CD4-positive, alpha-beta T cell treated with Interleukin-17A for 1 hour (primary cell): ENCODE results near the gene MLX.
"Not testable (repeated sequence)": the region's sequence is repeated elsewhere in the genome, so short reads cannot be mapped to it uniquely, and the experiment has no call there.

Source experiments
- DNase-seq: peaks from one replicate; pipeline ENCODE4 v3.0.0-alpha.2; 2020

MLX gene

DNA sequence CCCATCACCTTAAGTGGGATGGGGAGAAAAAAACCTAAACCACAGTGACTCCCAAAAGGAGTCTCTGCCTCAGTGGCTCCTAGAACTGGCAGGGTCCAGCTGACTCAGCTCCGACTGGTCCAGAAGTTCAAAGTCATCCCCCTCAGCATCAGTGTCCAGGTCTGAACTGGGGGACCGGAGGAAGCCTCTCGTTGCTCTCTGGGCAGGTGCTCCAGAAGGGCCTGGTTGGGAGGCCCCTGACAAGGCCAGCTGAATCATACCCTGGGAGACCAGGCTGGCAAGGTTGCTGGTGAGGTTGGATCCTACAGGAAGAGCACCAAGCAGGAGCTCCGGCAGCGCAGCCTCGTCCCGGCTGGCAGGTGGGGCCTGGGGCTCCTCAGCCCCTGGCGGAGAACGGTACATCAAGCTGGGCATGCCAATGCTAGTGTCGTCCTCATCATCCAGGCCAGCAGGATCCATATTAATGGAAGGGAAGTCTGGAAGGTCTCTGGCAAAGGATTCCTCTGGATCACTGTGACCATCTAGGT is 14.9 kb downstream of the MLX start:
- DNase-seq = no peak

GRCh38 chr17:42584880-42585279 is 18.0 kb downstream of the MLX start:
- DNase-seq = no peak

DNA sequence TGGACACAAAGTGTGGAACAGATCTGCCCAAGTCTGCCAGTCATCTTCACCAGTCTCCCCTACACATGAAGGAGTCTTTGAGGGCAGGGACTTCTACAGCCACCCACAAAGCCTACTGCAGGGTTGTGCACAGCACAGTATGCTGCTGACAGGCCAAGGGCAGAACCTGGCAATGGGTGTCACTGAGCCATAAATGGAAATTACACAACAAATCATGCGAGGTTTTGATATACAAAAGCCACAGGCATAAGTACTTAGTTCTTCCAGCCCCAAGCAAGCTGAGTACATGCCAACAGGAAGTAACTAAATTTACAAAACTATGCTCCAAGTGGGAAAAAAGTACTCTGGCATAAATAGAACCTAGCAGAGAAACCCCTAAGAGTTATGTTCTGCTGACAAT is 18.5 kb downstream of the MLX start:
- no peak for DNase-seq

DNA sequence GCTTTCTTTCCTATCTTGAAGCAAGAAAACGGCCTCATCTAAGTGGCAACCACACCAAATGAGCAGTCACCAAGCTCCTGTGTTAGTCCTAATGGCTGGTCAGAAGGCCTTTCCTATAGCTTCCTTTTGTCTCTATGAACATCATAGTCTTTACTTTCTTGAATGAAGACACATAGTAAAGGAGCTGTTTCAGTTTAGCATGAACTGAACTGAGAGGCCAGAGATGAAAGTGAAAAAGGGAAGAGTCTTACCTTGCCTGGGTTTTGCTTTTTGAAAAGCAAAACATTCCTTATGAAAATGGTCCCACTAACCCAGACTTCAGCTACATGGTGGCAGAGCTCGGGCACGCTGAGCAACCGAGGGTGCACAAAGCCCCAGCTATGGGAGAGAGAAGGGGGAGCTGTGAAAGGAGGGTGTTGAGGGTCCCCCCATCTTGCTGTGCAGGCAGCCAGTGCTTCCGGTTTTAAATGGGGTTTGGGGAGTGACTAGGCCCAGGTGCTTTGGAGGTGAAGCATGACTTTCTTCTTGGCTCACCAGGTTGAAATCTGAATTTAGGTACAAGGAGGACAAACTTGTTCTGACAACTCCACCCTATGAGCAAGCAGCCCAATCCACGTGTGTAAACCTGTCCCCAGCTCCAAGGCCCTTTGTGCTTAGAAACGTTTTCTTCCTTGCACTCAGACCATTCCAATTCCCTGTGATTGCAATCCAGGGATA is 19.8 kb downstream of the MLX start:
- DNase-seq = no peak

DNA sequence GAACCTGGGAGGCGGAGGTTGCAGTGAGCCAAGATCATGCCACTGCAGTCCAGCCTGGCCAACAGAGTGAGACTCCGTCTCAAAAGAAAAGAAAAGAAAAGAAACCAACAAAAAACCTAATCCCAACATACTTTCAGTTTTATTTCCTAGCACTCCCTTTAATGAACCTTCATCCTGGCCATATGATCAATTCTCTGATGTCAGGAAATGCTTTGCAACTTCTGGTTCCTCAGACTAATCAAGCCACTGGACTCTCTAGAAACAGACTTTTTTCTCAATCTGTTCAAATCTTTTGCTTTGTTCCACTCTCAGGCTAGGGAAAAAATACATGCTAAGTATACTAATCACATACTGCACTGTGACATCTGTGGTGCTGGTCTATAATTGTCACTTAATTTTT is 24.0 kb downstream of the MLX start:
- DNase-seq = no peak

DNA sequence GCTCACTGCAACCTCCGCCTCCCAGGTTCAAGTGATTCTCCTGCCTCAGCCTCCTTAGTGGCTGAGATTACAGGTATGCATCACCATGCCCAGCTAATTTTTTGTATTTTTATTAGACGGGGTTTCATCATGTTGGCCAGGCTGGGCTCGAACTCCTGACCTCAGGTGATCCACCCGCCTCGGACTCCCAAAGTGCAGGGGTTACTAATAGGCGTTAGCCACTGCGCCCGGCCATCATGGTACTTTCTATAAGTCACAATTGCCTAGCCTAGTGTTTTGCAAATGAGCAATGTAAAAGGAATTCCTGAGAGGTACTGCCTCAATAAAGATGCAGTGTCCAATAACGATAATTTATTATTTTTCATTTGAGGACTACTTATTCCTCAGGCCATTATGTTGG is 24.5 kb downstream of the MLX start:
- no peak for DNase-seq

GRCh38 chr17:42596386-42596785 is 29.5 kb downstream of the MLX start:
- DNase-seq = no peak

DNA sequence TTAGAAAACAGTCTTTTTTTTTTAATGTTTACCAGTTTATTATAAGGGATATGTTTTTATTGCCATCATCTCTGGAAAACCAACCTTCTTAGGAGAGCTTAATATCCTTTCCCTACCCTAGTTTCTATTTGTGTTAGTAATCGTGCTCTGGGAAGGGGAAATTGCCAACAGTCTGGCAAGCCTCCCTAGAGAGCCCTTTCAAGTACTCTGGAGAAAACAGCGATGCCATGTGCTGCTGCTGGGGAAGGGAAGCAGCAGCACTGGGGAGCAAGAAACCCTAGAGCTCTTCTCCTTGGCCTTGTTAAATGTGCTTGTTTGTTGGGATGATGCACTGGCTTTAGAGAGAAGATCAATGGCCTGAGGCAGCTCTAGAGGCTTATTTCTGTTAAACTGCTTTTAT is 32.0 kb downstream of the MLX start:
- no peak for DNase-seq

DNA sequence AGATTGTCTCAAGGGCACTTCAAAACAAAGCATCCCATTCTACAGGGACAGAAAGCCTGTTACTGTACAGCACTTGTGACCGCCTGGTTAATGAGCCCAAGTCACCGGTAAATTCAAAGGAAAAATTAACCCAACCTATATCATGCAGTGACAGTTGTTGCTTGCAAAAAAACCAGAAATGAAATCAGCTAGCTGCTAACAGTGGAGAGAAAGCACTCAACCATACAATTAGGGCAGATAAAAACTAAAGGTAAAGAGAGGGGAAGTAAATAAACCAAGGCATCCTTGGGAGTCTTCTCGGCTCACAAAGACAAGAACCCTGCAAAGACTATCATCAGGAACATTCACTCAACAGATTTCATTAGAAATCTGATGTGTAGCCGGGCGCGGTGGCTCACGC is 36.4 kb downstream of the MLX start:
- DNase-seq = no peak

DNA sequence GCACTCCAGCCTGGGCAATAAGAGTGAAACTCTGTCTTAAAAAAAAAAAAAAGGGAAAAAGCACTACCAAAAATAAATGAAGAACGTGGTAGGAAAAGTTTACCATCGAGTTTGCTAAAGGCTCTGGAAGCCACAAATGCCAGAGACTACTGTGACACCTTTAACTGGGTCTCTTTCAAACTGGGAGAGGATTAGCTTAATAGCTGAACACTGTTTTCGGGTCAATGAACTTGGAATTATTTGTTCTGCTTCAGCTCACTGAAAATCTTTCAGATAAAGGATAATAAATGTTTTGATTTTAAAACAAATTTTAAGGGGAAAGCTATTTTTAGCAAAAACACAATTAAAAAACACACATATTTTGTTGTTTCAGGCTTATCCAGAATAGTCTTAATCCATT is 40.9 kb downstream of the MLX start:
- no peak for DNase-seq

DNA sequence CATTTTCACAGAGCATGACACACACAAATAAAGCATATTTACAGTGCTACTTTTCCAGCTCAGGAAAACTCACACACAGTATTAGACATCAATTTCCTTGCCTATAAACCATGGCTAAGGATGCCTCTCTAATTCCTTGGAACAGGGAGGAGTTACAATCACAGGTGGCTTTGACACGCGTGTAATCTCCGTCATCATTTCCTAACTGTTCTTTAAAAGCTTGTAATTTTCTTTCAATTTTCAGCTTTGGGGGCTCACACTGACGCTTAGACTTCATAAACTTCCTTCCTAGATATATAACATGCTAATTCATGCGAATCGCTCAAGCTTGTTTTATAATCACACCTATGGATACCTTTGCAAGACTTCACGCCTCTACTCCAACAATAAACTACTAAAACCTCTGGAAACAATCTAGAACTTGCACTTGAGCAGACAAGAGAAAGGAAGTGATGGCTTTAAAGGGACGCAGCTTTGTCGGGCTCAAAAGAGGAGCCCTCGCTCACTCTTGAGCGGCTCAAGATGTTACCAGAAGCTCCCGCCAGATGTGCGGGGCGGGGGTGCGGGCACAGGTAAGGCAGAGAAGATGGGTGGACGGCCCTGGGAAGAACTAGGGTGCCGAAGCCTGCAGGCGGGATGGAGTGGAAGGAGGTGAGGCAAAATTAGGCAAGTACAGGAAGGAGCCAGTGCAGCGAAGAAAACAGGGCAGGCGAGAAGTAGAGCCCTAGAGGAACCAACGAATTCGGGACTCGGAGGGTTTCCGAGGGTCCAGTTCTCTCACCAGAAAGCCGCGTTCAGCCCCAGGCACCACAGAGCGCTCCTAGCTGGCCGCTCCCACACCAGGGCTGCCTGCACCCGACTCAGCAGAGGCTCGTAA is 41.6 kb downstream of the MLX start:
- DNase-seq = peak; percentile 20

GRCh38 chr17:42609182-42609813 is 42.4 kb downstream of the MLX start, which contains the start of the genes RETREG3 and TUBG1:
Gene RETREG3, minus strand, starts transcription at chr17:42609374. Its CDS starts 50 bp downstream, at chr17:42609324.
Gene TUBG1, plus strand, starts transcription at chr17:42609683. Its CDS starts 55 bp downstream, at chr17:42609738.
- peak; percentile 99 for DNase-seq

DNA sequence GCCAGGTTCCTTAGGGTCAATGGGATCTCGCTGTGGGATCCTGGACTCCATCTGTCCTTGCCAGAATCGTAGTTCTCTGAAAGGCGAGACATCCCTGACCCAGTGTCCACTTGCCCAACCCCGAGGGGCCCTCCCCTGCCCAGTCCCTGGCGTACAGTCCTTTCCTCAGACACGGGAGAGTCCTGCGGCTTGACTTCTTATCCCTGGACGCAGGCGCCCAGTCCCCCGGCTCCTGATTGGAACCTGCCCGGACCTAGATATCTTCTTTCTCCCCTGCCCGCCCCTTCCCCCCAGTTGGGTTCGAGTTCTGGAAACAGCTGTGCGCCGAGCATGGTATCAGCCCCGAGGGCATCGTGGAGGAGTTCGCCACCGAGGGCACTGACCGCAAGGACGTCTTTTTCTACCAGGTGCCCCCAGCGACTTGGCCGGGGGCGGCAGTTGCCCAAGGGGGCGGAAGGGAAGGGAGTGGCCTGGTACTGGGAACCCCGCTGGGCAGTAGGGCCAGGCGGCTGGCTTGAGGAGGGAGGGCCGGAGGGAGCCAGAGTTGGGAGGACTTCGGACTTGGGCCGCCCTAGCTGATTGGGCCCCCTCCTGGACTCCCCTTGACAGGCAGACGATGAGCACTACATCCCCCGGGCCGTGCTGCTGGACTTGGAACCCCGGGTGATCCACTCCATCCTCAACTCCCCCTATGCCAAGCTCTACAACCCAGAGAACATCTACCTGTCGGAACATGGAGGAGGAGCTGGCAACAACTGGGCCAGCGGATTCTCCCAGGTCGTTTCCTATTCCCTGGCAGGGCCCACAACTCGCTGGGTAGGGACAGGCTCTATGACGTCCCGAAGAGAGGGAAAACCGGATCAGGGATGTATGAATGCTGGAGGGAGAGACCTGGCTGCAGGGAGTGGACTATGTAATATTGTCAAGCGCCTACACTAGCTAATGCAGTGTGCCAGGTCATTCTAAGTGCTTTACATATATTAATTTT is 43.2 kb downstream of the MLX start:
- not testable (repeated sequence) for DNase-seq

DNA sequence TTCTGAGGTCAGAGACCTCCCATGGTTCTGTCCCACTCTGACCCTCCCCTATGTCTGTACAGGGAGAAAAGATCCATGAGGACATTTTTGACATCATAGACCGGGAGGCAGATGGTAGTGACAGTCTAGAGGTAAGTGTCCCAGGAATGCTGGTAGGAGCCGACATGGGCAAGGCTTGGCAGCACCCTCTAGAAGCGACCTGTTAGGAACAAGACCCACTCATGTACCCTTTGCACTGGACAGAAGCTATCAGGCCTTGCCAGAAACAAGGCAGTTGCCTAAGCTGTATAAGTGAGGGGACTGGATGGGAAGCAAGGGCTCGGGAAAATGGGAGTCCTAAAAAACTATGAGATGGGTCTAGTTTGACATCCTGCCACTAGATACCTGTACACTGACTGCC is 45.1 kb downstream of the MLX start:
- DNase-seq = no peak

DNA sequence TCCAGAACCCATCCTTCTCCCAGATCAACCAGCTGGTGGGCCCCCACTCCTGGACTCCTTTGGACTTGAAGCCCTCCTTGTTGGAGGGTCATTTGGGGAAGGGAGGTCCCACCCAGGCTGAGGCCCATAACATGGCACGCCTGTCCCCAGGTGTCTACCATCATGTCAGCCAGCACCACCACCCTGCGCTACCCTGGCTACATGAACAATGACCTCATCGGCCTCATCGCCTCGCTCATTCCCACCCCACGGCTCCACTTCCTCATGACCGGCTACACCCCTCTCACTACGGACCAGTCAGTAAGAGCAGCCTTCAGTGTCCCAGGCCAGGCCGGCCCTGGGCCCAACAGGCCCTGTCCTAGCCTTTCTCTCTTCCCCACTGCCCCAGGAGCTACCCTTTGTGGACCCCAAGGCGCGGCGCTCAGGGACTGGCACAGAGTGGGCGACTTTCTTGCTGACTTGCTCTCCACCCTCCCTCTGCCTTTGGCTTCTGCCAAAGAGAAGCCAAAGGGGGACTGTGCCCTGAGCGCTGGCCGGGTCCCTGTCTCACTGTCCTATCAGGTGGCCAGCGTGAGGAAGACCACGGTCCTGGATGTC is 46.9 kb downstream of the MLX start:
- DNase-seq = no peak

- DNase-seq = no peak
These were observed 51.1 kb downstream of the MLX start for GRCh38 chr17:42617956-42618431.

GRCh38 chr17:42618442-42619150 is 51.7 kb downstream of the MLX start:
- no peak for DNase-seq

- not testable (repeated sequence) for DNase-seq
These were observed 55.1 kb downstream of the MLX start for GRCh38 chr17:42621987-42622386.
